Gastroesophageal sphincter (tissue), 4 donors: ENCODE data around the gene GNG2. TPM values are rescaled to one million over a fixed set of nuclear protein-coding genes. Genes with fewer than 3 reads are reported as not detected.

Source experiments
- ATAC-seq: fragments of 150-250 bp; one replicate; pipeline ENCODE4 v1.9.1; 2016; ENCODE audit warnings: mild to moderate bottlenecking, moderate library complexity
- H3K27ac ChIP-seq, 4 donors: fragments of 200-600 bp; sonication (generic) in 3 of 4; 1 replicate in 3 of 4; 2 replicates in 1 of 4; pipeline ENCODE4 v1.5.1; 2016 to 2019
- H3K27me3 ChIP-seq: fragments of 200-600 bp; sonication (generic); one replicate; pipeline ENCODE4 v1.5.1; 2019
- H3K36me3 ChIP-seq, 2 donors: fragments of 200-600 bp; sonication (generic); one replicate each; pipeline ENCODE4 v1.5.1; 2019; ENCODE audit warnings: control low read depth in 1 of 2
- H3K4me1 ChIP-seq, 3 donors: fragments of 200-600 bp; sonication (generic); 1 replicate in 2 of 3; 2 replicates in 1 of 3; pipeline ENCODE4 v1.5.1; 2016 to 2019; ENCODE audit warnings: control low read depth in 2 of 3
- H3K4me3 ChIP-seq, 2 donors: fragments of 200-600 bp; sonication (generic); one replicate each; pipeline ENCODE4 v1.5.1; 2019; ENCODE audit warnings: mild to moderate bottlenecking in 1 of 2, moderate library complexity in 1 of 2
- H3K9me3 ChIP-seq, 3 donors: fragments of 200-600 bp; sonication (generic); one replicate each; pipeline ENCODE4 v1.5.1; 2017 to 2019; ENCODE audit warnings: control low read depth in 2 of 3
- CTCF ChIP-seq, 4 experiments: fragments of 200-600 bp in 2 of 4; fragments of 450-650 bp in 2 of 4; sonication (generic) in 1 of 4; IDR thresholded peaks; one replicate each; pipeline ENCODE4 v1.5.1; 2017 to 2019; ENCODE audit warnings: antibody characterized with exemption in 4 of 4, mild to moderate bottlenecking in 2 of 4, moderate library complexity in 2 of 4
- EP300 ChIP-seq: sonication (generic); formaldehyde crosslinking; IDR thresholded peaks from one replicate; pipeline ENCODE4 v1.6.1; 2017; ENCODE audit warnings: antibody characterized with exemption, mild to moderate bottlenecking
- POLR2A ChIP-seq, 2 donors: fragments of 450-650 bp; IDR thresholded peaks; one replicate each; pipeline ENCODE4 v1.6.1; 2017; ENCODE audit warnings: antibody characterized with exemption in 2 of 2, mild to moderate bottlenecking in 2 of 2, moderate library complexity in 1 of 2
- POLR2AphosphoS5 ChIP-seq: sonication (generic); formaldehyde crosslinking; IDR thresholded peaks from one replicate; pipeline ENCODE4 v1.6.1; 2017; ENCODE audit warnings: antibody characterized with exemption
- WGBS, 2 donors: methylation state at CpG; one replicate each; pipeline ENCODE4 v1.1.5; 2018; ENCODE audit warnings: low coverage in 1 of 2; 5-methylcytosine and 5-hydroxymethylcytosine counted together
- total RNA-seq, 4 donors: library from RNA; depleted of rRNA; stranded (reverse); fragments of >200 nt; gene quantifications; one replicate each; pipeline ENCODE4 v1.1.0, GENCODE V29; 2016

GNG2 gene
- 10 to 100 TPM; 15.7 to 21.2 (median 17.8) TPM for total RNA-seq

GRCh38 chr14:51860164-51860824 is at the start of gene GNG2:
GNG2 (plus strand) TSS chr14:51860612; CDS start chr14:51950679, 90,067 bp downstream.
- H3K27me3 ChIP-seq = no peaks in the 10 kb centered on the region
- ATAC-seq = peak; percentile 96
- H3K9me3 ChIP-seq = no peaks in the 10 kb centered on the region
- WGBS, 2 donors = 4 to 8% methylated on average over 7 to 10 of the region's 22 CpGs
- peak within 1 kb of the TSS; percentile 41 to 50 for H3K4me3 ChIP-seq
- no peaks in the 10 kb centered on the region for H3K36me3 ChIP-seq
- peak within 1 kb of the TSS in 3 of 4 donors; percentile 34 to 70 (median 69) for H3K27ac ChIP-seq
- H3K4me1 ChIP-seq = peaks cover 3 to 21% (median 5%) of the 10 kb centered on the region in 3 donors
- peak; percentile 58 to 64 for TF ChIP-seq POLR2A (IDR thresholded peaks at IDR 0.05)
- TF ChIP-seq CTCF (IDR thresholded peaks at IDR 0.05) = no peak

- Histone ChIP-seq H3K36me3 (no peaks in the 10 kb centered on the region), H3K9me3 (no peaks in the 10 kb centered on the region), H3K4me1 (peaks cover 0 to 12% (median 0%) of the 10 kb centered on the region in 3 donors), H3K27ac (no peak overlapping the region), H3K27me3 (no peaks in the 10 kb centered on the region), H3K4me3 (no peak overlapping the region)
- TF ChIP-seq POLR2AphosphoS5 = no peak
- no peak for ATAC-seq
These were observed 48.7 kb upstream of the GNG2 start for GRCh38 chr14:51811706-51812105.

GRCh38 chr14:51816031-51816430 is 44.4 kb upstream of the GNG2 start:
- TF ChIP-seq POLR2A (IDR thresholded peaks at IDR 0.05) = no peak
- no peak for TF ChIP-seq POLR2AphosphoS5
- no peak for TF ChIP-seq CTCF (IDR thresholded peaks at IDR 0.05)
- TF ChIP-seq EP300 = no peak
- no peaks in the 10 kb centered on the region for H3K4me1 ChIP-seq
- H3K4me3 ChIP-seq = no peak overlapping the region
- H3K9me3 ChIP-seq = no peaks in the 10 kb centered on the region
- no peaks in the 10 kb centered on the region for H3K36me3 ChIP-seq
- no peaks in the 10 kb centered on the region for H3K27me3 ChIP-seq
- ATAC-seq = no peak
- no peak overlapping the region for H3K27ac ChIP-seq
- 83 to 86% methylated on average over 4 to 10 of the region's 15 CpGs for whole genome bisulfite sequencing, 2 donors

- WGBS, 2 donors = 65 to 78% methylated on average over 2 of the region's 2 CpGs
- Histone ChIP-seq H3K9me3 (no peaks in the 10 kb centered on the region), H3K36me3 (no peaks in the 10 kb centered on the region), H3K27me3 (no peaks in the 10 kb centered on the region), H3K4me1 (no peaks in the 10 kb centered on the region), H3K4me3 (no peak overlapping the region), H3K27ac (no peak overlapping the region)
- no peak for TF ChIP-seq POLR2AphosphoS5
- no peak for TF ChIP-seq EP300
- no peak for TF ChIP-seq POLR2A (IDR thresholded peaks at IDR 0.05)
- TF ChIP-seq CTCF (IDR thresholded peaks at IDR 0.05) = no peak
- no peak for ATAC-seq
These were observed 43.1 kb upstream of the GNG2 start for GRCh38 chr14:51817326-51817725.

GRCh38 chr14:51818748-51819380 is 41.5 kb upstream of the GNG2 start:
- Histone ChIP-seq H3K4me3 (no peak overlapping the region), H3K27me3 (no peaks in the 10 kb centered on the region), H3K9me3 (no peaks in the 10 kb centered on the region), H3K4me1 (peaks cover 0 to 3% (median 0%) of the 10 kb centered on the region in 3 donors), H3K36me3 (no peaks in the 10 kb centered on the region), H3K27ac (no peak overlapping the region)
- TF ChIP-seq EP300 = no peak
- no peak for TF ChIP-seq POLR2A (IDR thresholded peaks at IDR 0.05)
- TF ChIP-seq CTCF (IDR thresholded peaks at IDR 0.05) = no peak
- no peak for TF ChIP-seq POLR2AphosphoS5
- 89 to 95% methylated on average over 6 of the region's 9 CpGs for WGBS, 2 donors
- no peak for ATAC-seq
